ENCODE results near the gene VSIG10L2. TPM values are rescaled to one million over a fixed set of nuclear protein-coding genes. Genes with fewer than 3 reads are reported as not detected.

VSIG10L2 gene
- total RNA-seq, 1 donor from 2014 or later, result not detected

GRCh38 chr11:125954123-125954944 lies 8.5 kb downstream of the VSIG10L2 start:
- no peaks in the 10 kb centered on the region for H3K36me3 ChIP-seq (ENCODE audit: insufficient read depth, low read length)
- no peak overlapping the region for H3K9ac ChIP-seq (ENCODE audit: low read length)
- peaks cover 4% of the 10 kb centered on the region for H3K27me3 ChIP-seq (ENCODE audit: insufficient read depth, low read length)
- no peak overlapping the region for H3K27ac ChIP-seq (ENCODE audit: low read depth, low read length)
- Mint-ChIP-seq H3K4me3 (ENCODE audit: unreplicated experiment) (no peak overlapping the region), H3K27me3 (ENCODE audit: low read depth, unreplicated experiment) (peaks cover 2% of the 10 kb centered on the region), H3K4me1 (ENCODE audit: low read depth, unreplicated experiment) (peaks cover 8% of the 10 kb centered on the region), H3K36me3 (ENCODE audit: low read depth, unreplicated experiment) (peaks cover 2% of the 10 kb centered on the region), H3K9me3 (ENCODE audit: unreplicated experiment) (peaks cover 1% of the 10 kb centered on the region), H3K27ac (ENCODE audit: unreplicated experiment) (no peak overlapping the region)
- no peaks in the 10 kb centered on the region for H4K20me1 ChIP-seq (ENCODE audit: insufficient read depth, low read length)
- H2AFZ ChIP-seq (ENCODE audit: low read depth, low read length), result no peak overlapping the region
- H3K9me3 ChIP-seq (ENCODE audit: insufficient read depth, low read depth, low read length), result no peaks in the 10 kb centered on the region
- FAIRE-seq (no peak), DNase-seq (ENCODE audit: low read depth) (no peak)
- no peak overlapping the region for H3K4me3 ChIP-seq (ENCODE audit: insufficient read depth, low read depth, low read length)
- H3K4me2 ChIP-seq (ENCODE audit: low read length), result no peak overlapping the region
- H3K4me1 ChIP-seq (ENCODE audit: insufficient read depth, low read length), result no peaks in the 10 kb centered on the region
- TF ChIP-seq CTCF (IDR thresholded peaks at IDR 0.05; ENCODE audit: insufficient read depth, low read depth, low read length) (no peak), EZH2 (IDR thresholded peaks at IDR 0.05; ENCODE audit: insufficient read depth, low read length) (no peak)
- no peaks in the 10 kb centered on the region for H3K79me2 ChIP-seq (ENCODE audit: insufficient read depth, low read length)

GRCh38 chr11:125954945-125955640 lies 9.2 kb downstream of the VSIG10L2 start:
- Mint-ChIP-seq H3K27ac (ENCODE audit: unreplicated experiment) (no peak overlapping the region), H3K36me3 (ENCODE audit: low read depth, unreplicated experiment) (peaks cover 2% of the 10 kb centered on the region), H3K9me3 (ENCODE audit: unreplicated experiment) (peaks cover 1% of the 10 kb centered on the region), H3K4me3 (ENCODE audit: unreplicated experiment) (no peak overlapping the region), H3K27me3 (ENCODE audit: low read depth, unreplicated experiment) (peaks cover 2% of the 10 kb centered on the region), H3K4me1 (ENCODE audit: low read depth, unreplicated experiment) (peaks cover 8% of the 10 kb centered on the region)
- Histone ChIP-seq H3K79me2 (ENCODE audit: insufficient read depth, low read length) (no peaks in the 10 kb centered on the region), H3K9me3 (ENCODE audit: insufficient read depth, low read depth, low read length) (no peaks in the 10 kb centered on the region), H3K27me3 (ENCODE audit: insufficient read depth, low read length) (peaks cover 4% of the 10 kb centered on the region), H3K4me3 (ENCODE audit: insufficient read depth, low read depth, low read length) (no peak overlapping the region), H3K9ac (ENCODE audit: low read length) (no peak overlapping the region), H3K4me2 (ENCODE audit: low read length) (no peak overlapping the region), H4K20me1 (ENCODE audit: insufficient read depth, low read length) (no peaks in the 10 kb centered on the region), H3K4me1 (ENCODE audit: insufficient read depth, low read length) (no peaks in the 10 kb centered on the region), H2AFZ (ENCODE audit: low read depth, low read length) (no peak overlapping the region), H3K27ac (ENCODE audit: low read depth, low read length) (no peak overlapping the region), H3K36me3 (ENCODE audit: insufficient read depth, low read length) (no peaks in the 10 kb centered on the region)
- TF ChIP-seq EZH2 (IDR thresholded peaks at IDR 0.05; ENCODE audit: insufficient read depth, low read length) (no peak), CTCF (IDR thresholded peaks at IDR 0.05; ENCODE audit: insufficient read depth, low read depth, low read length) (no peak)
- no peak for DNase-seq (ENCODE audit: low read depth)
- FAIRE-seq, result no peak

Data from astrocyte (in vitro differentiated cells and primary cell).